Activated CD4-positive, alpha-beta T cell treated with anti-CD3 and anti-CD28 coated beads for 48 hours (primary cell): ENCODE measurements around the gene ANKUB1.

ENCODE experiments used
- DNase-seq: peaks from one replicate; pipeline ENCODE4 v3.0.0-alpha.2; 2020

Gene ANKUB1

GRCh38 chr3:149808209-149808829 is 16.0 kb upstream of the ANKUB1 start:
- peak; percentile 67 for DNase-seq

GRCh38 chr3:149806171-149806778 is 13.9 kb upstream of the ANKUB1 start:
- no peak for DNase-seq

DNA sequence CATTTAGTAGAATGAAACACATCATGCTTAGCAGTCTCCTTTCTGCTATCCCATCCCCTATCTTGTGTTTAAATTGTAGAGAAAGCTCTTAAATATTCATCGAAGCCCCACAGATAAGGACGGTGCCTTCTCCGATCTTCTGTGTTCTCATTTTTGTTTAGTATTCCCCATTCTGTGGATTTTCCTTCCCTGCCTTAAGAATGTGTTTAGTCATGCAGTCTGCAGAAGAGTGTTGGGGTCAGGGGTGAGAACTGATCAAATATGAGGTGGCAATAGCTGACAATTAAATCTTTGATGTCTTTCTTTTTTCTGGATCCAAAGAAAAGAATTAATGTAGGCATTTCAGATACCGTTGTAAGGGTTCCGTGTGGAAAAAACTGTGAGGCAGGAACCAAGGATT is 9.3 kb upstream of the ANKUB1 start:
- no peak for DNase-seq

GRCh38 chr3:149801195-149801594 is 8.8 kb upstream of the ANKUB1 start:
- DNase-seq: no peak

DNA sequence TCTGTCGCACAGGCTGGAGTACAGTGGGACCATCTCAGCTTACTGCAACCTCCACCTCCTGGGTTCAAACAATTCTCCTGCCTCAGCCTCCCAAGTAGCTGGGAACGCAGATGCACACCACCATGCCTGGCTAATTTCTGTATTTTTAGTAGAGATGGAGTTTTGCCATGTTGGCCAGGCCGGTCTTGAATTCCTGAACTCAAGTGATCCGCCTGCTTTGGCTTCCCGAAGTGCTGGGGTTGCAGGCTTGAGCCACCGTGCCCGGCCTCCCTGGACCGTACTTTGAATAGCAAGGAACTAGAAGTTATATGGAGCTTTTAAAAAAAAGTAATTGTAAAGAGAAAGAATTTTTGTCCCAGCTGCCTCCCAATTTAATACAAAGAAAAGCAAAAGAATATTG is 8.3 kb upstream of the ANKUB1 start:
- DNase-seq: no peak

GRCh38 chr3:149796026-149796425 is 3.7 kb upstream of the ANKUB1 start:
- DNase-seq: no peak

DNA sequence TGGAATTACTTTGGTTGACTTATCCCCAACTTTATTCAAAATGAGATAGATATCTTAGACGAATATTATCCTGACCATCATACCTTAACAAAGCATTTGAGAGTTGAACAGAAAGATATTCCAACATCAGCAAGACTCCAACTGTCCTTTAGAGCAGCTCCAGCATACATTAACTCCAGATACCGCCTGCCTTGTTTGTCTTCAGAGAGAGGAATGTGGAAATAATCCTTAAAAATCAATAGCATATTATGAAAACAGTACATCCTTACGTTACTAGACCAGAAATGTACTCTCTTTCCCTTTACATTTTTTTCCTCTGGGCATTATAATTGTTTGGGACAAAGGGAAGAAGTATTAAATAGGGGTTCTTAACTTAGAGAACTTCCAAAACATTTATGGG is 1.7 kb downstream of the ANKUB1 start:
- DNase-seq: no peak

DNA sequence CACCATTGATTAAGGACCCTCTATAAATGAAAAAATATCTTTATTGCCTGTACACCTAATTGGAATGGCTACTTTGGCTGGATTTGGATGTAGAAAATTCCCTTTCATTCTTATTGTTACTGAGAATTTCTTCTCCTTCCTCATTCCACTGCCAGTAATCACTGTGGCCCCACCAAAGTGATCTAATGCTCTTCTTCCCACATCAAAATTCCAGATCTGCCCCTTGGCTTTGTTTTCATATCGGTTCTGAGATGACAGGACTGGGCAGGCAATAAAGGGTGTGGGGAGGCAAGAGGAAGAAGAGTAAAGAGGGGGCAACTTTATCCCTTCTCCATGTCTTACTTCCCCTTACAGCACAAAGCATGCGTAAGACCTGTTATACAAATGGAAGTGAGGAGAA is 2.1 kb downstream of the ANKUB1 start:
- no peak for DNase-seq

- DNase-seq: no peak
Observed at GRCh38 chr3:149784064-149784704, 8.2 kb downstream of the ANKUB1 start.

DNA sequence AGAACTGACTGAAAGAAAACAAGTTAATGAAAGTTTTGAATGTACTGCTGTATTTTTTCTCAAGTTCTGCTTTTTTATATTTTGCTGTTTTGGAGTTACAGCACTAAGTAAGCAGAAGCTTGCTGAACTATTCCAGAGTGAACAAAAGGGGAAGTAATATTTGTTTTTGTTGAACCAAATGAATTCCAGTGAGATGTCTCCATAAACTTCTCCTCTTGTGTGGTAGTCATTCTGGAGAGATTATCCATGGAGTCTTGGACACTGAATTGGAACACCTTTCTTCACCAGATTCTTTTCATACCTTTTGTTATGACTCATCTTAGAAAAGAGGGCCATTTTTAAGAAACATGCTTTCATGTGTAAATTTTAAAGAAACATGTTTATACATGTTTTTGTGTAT is 8.8 kb downstream of the ANKUB1 start:
- no peak for DNase-seq

GRCh38 chr3:149781741-149782140 is 10.6 kb downstream of the ANKUB1 start:
- DNase-seq: no peak

- no peak for DNase-seq
Observed at GRCh38 chr3:149781211-149781610, 11.1 kb downstream of the ANKUB1 start.

DNA sequence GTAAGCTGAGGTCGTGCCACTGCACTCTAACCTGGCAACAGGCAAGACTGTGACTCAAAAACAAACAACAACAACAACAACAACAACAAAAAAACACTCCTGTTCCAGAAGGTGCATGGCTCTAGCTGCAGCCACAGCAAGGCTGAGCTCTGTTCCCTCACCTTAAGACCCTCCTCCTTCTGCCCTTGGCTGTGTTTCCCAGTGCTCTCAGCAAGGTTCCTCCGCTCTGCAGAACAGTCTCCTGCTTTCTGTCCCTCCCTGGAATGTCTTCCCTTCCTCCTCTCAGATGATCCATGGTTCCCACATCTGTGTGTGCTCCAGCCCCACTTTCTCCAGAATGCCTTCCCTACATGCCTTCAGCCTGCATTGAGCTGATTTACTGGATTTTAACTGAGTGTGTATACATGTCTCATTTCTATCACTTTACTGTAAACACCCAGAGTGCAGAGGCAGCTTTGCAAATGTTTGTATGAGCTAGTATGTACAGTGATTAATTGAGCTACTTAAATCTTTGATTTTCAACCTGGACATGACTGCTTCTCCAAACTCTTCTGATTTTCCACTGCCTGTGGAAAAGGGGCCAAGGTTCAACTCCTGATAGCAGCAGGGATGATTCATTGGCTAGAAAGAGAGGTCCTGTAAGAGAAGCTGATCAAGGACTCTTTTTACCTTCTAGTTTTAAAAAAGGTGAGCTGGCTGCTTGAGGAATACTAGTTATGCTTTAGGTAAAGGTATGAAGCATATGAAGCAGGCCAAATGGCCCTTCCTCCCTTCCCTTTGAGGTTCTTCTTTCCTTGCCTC is 14.7 kb downstream of the ANKUB1 start:
- no peak for DNase-seq

DNA sequence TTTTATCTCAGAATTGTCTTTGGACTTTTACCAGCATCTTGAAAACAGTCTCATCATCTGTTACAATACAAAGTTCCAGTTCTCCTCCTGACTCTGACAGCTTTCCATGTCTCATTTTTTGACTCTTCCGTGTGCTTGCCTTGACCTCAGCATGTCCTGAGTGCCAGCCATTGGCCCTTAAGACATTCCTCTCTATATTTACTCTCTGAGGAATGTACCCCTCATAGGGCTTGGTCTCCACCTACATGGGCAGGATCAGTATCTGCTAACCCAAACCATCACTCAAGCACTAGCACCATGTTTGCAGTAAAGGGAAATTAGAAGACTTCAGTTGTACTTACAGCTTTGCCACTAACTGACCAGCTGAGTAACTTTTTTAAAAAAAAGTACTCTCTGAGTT is 16.2 kb downstream of the ANKUB1 start:
- DNase-seq: no peak

DNA sequence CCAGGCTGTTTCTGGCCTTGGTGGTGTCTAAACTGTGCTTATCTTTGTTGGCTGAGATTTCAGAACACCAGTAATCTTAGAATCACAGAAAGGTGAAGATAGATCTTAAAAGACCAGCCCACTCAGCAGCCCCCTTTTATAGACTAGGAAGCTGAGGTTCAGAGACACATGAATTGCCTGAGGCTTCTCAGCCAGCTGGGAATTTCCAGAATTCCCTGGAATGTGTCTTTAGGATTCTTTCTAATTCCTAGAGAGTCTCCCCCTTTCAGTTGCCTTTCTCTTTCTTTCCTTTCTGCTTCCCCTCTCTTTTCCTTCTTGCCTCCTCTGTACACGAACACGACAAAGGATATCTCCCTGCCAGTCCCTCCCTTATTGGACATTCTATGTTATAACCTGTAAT is 19.5 kb downstream of the ANKUB1 start:
- DNase-seq: no peak

DNA sequence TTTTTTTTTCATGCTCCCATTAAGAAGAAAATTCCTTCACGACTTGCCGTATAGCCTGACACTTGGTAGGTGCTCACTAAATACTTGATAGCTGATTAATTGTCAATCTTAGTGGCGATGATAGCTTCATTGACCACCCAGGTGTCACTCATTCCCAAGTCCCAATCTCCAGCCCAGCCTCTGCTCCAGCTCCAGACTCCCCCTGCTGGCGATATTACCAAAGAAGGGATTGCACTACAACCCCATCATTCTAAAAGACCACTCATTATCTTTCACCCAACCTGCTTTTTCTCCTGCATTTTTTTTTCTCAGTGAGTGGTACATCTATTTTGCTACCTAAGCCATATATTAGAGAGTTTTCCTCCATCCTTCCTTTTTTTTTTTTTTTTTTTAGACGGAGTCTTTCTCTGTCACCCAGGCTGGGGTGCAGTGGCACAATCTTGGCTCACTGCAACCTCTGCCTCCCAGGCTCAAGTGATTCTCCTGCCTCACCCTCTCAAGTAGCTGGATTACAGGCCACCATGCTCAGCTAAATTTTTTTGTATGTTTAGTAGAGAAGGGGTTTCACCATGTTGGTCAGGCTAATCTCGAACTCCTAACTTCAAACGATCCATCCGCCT is 20.6 kb downstream of the ANKUB1 start:
- DNase-seq: peak; percentile 55

GRCh38 chr3:149770246-149770645 is 22.1 kb downstream of the ANKUB1 start:
- DNase-seq: no peak

GRCh38 chr3:149768704-149769103 is 23.6 kb downstream of the ANKUB1 start:
- no peak for DNase-seq

DNA sequence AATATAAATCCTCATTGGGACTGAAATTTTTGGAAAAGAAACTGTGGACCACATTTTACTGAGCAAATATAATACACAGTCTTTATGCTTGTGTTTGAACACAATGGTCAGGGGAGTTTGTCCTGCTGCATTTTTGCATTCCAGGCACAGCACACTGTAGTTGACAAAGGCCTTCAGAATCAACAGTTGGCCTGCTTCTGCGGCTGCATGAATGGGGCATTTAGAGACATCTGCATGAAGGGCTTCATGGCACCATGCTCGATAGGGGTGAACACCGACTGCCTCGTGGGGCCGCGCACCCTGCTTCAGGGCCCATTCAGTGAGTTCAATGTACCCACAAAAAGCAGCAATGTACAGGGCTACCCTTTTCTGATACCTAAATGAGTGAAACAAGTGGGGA is 24.6 kb downstream of the ANKUB1 start:
- no peak for DNase-seq

DNA sequence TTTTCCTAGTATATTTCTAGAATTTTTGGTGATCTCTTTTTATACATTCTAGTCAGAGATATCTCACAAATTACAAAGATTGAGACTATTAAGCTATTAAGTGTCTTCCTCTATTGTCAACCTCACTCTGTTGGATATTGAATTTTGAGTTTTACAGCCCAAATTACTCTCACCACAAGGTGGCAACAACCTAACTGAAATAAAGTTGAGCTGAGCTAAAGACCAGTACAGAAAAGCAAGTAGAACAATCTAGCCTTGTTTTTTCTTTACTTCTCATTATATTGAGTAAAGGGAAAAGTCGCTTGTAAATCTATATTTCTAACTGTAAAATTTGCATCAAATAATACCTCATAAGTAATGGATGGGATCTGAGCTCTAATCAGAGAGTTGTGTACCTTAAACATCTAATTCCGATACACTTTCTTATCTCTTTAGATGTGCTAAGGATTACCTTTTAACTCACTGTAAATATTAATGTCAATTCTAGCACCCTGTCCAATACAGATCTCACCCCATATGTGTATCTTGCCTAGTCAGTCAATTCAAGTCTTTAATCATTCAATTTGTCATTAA is 26.5 kb downstream of the ANKUB1 start:
- no peak for DNase-seq

DNA sequence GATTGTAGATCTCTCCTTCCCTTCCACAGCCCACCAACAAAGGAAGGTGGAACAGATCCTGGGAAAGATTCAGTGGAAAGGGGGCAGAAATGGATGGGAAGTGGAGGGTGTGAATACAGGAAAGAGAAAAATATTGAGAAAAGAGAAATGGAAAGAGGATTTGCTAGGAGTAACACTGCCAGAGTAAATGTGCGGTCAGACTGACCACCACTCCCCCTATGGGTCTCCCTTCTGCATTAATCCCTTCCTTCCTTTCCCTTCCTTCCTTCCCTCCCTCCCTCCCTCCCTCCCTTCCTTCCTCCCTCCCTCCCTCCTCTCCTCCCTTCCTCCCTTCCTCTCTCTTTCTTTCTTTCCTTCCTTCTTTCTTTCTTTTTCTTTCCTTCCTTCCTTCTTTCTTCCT is 28.1 kb downstream of the ANKUB1 start:
- no peak for DNase-seq

DNA sequence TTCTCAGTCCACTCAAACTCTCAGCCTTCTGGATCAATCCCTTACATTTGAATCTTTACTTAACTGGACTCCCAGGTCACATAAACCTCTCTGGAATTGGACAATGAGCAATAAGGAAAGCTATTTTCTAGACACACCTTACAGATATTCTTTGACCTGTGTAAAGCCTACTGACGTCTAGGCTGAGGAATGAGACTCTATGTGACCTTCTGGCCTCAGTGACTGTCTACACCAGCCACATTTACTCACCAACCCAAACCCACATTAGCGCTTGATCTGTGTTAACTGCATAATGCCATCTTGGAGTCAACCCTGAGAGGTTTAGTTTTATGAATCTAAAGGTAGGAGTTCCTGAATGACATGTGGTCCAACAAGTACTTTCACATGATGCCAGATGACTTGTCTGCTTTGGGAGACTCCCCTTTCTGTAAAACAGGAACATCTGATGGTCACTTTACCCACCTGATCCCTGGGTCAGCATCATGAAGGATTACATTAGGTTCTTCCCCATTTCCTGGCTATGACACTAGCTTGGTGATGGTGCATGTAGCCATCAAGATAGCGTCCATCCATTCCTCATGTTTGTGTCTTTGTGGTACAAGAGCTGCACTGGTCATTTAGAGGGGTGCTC is 28.7 kb downstream of the ANKUB1 start:
- no peak for DNase-seq

DNA sequence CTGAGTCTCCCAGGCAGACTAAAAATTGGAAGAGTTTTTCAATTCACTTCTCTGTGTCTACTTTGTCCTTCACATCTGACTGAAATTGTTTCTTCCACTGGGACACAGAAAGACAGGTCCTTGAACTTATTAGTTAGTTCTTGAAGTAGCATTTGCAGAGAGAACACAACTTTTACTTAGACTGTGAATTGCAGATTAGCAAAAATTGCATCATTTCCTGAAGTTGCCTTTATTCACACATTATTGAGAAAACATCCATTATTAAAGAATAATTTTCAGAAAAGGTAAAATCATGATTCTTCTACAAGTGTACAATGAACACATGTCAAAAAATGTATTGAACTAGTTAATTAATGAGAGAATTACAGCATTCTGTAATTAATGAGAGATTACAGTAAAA is 38.6 kb downstream of the ANKUB1 start:
- no peak for DNase-seq
